Jurkat, Clone E6-1 (cell line): ENCODE results near the gene VASN.

ENCODE experiments used
- DNase-seq: peaks from one replicate; pipeline ENCODE4 v3.0.0-alpha.2; 2011; ENCODE audit warnings: low read depth, low spot score
- H3K4me3 ChIP-seq: 2 replicates; pipeline ENCODE4 v1.5.1; 2011; ENCODE audit warnings: mild to moderate bottlenecking, low read length, control low read depth, moderate library complexity

The VASN gene

GRCh38 chr16:4380119-4381063 is 8.7 kb downstream of the VASN start:
- no peak overlapping the region for H3K4me3 ChIP-seq
- DNase-seq: no peak

- H3K4me3 ChIP-seq: no peak overlapping the region
- no peak for DNase-seq
Observed at GRCh38 chr16:4381072-4381934, 9.7 kb downstream of the VASN start.

- DNase-seq: no peak
- H3K4me3 ChIP-seq: no peak overlapping the region
Observed at GRCh38 chr16:4381935-4382794, 10.5 kb downstream of the VASN start.

GRCh38 chr16:4382795-4383357 is 11.2 kb downstream of the VASN start:
- no peak for DNase-seq

DNA sequence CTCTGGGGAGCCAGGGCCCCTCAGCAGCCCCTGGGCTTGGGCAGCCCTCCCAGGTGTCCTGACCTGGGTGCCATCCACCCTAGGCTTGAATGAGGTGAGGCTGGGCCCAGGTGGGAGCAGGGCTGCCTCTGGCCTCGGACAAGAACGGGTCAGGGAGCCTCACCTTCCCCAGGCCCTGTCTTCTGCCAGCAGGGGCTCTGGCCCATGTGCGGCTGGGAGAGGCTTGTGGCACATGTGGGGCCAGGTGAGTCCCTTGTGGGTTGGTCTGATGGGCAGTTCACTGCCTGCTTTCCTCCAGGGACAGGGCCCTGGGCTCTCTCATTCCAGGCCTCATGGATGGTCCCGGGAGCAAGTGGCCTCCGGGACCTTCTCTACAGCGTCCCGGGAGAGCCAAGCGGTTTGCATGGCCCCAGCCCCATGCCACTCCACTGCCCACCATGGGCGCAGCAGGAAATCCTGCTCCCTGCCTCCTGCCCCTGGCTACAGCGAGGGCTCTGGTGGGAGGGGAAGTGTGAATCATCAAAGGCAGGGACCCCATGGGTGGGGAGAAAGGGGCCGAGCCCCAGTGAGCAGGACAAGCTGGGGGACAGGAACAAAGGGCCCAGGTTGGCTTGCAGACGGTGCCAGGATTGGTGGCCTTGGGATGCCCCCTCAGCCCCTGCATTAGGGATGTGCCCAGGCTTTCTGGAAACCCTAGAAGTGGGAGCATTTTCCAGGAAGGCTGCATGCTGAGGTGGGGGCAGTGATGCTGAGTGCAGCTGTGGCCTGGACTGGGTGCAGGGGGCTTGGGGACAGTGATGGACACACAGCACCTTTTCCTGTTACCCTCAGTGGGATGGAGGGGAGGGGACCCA is 12.2 kb downstream of the VASN start:
- H3K4me3 ChIP-seq: no peak overlapping the region
- no peak for DNase-seq

More at GRCh38 chr16:4382795-4383357, 11.2 kb downstream of the VASN start:
- H3K4me3 ChIP-seq: no peak overlapping the region

DNA sequence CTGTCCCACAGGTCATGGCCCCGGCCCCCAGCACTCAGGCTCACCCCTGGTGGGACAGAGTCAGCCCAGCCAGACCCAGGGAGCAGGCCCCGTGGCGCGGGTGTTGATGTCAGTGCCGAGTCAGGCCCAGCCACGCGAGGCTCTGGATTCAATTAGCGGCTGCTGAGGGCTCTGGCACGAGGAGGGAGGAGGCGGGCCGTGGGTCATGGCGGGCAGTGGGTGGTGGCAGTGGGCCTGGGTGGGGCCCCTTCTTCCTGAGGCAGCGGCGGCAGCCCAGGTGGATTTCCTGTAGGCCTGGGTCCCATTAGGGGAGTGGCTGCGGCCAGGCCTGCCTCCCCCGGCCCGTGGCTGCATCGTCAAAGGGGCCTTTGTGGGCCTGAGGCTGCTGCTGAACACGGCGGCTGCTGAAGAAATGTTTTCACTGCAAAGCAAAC is 12.9 kb downstream of the VASN start:
- no peak for DNase-seq
- H3K4me3 ChIP-seq: no peak overlapping the region

GRCh38 chr16:4385066-4385788 is 13.6 kb downstream of the VASN start:
- DNase-seq: no peak
- no peak overlapping the region for H3K4me3 ChIP-seq

- DNase-seq: no peak
- no peak overlapping the region for H3K4me3 ChIP-seq
Observed at GRCh38 chr16:4385789-4386450, 14.3 kb downstream of the VASN start.

DNA sequence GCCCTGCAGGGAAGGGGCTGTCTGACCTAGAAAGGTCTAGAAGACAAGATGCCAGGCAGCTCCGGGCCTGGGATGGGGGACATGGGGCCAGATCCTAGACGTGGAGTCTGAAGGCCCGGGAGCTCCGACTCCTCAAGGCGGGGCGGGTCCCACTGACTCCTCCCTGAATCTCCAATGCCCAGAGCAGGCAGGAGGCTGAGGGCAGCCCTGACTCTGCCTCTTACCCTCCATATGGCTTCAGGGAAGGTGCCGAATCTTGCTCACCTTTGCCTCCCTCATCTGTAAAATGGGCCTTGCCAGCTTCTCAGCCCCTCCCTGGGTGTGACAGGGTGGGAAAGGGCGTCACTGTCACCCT is 14.8 kb downstream of the VASN start:
- no peak overlapping the region for H3K4me3 ChIP-seq
- no peak for DNase-seq

- no peak for DNase-seq
Observed at GRCh38 chr16:4386951-4387565, 15.4 kb downstream of the VASN start.

DNA sequence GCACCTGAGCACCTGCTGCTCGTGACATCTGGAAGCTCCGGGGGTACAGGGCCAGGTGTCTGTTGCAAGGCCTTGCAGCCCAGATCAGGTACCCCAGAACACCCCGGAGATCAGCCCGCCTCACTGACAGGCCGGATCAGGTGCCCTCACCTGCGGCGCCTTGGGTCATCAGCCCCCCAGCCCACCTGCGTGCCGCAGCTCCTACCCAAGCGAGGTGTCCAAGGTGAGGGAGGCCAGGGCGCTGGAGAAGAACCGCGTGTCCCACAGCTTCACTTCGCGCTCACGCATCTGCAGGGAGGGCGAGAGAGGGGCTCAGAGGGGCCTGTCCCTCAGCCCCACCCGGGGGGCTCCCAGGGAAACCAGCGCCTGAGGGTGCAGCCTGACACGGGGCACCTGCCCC is 16.1 kb downstream of the VASN start:
- no peak overlapping the region for H3K4me3 ChIP-seq
- no peak for DNase-seq

More at GRCh38 chr16:4386951-4387565, 15.4 kb downstream of the VASN start:
- H3K4me3 ChIP-seq: no peak overlapping the region

GRCh38 chr16:4388271-4389021 is 16.8 kb downstream of the VASN start:
- no peak overlapping the region for H3K4me3 ChIP-seq
- DNase-seq: no peak

DNA sequence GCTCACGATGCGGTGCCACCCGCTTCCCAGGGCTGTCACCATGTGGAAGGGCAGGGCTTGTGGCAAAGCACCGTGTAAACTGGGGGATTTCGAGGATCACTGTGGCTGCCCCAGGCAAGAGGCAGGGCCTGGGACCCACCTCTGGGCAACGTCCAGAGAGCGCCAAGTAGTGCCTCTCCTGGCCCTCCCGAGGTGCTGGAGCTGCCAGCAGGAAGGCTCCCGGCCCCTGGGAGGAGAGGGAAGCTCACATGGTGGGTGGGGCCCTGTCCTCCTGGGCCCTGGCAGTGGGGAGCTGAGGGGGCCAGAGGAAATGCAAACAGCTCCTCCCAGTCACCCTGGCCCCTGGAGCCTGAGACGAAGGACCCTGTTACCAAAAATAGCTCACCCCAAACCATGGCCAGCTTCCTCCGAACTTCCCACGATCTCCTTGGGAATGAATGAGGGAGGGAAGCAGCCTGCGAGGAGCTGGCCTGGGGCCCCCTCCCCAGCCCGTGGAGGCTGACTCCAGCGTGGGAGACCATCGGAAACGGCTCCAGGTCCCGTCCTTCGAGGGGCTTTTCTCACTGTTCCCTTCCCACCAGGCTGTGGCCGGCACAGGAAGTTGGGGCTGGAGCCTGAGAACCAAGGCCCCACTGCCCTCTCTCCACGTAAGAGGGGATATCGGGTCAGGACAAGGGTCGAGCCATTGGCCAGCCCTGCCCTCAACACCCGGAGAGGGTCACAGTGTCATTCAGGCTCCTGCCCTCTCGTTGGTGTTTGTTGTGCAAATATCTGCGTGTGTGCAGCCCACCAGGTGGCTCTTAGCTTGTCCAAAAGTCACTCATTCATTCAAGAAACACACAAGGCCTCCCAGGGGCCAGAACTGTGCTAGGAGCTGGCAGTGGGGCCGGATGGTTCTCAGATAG is 17.7 kb downstream of the VASN start:
- DNase-seq: no peak
- no peak overlapping the region for H3K4me3 ChIP-seq

- DNase-seq: no peak
- no peak overlapping the region for H3K4me3 ChIP-seq
Observed at GRCh38 chr16:4390266-4391260, 18.9 kb downstream of the VASN start.
